HAP-1 (cell line): ENCODE data around the gene MIOS.

Source experiments
- DNase-seq, 2 experiments: peaks; one replicate each; pipeline ENCODE4 v3.0.0-alpha.2; 2016 to 2020; ENCODE audit warnings: low spot score in 2 of 2
- H3K27me3 ChIP-seq: fragments of 250-450 bp; sonication (Bioruptor Pico); 2 replicates; pipeline ENCODE4 v1.5.1; 2020; ENCODE audit warnings: low read depth, mild to moderate bottlenecking, moderate library complexity
- H3K36me3 ChIP-seq: fragments of 250-450 bp; sonication (Bioruptor Pico); replicated peaks from 2 replicates; pipeline ENCODE4 v1.5.1; 2020; ENCODE audit warnings: mild to moderate bottlenecking
- H3K4me1 ChIP-seq: fragments of 250-450 bp; sonication (Bioruptor Pico); 2 replicates; pipeline ENCODE4 v1.5.1; 2020; ENCODE audit warnings: mild to moderate bottlenecking
- H3K4me3 ChIP-seq: fragments of 250-450 bp; sonication (Bioruptor Pico); 2 replicates; pipeline ENCODE4 v1.5.1; 2020; ENCODE audit warnings: mild to moderate bottlenecking, moderate library complexity
- H3K9me3 ChIP-seq: fragments of 250-450 bp; sonication (Bioruptor Pico); 2 replicates; pipeline ENCODE4 v1.5.1; 2020; ENCODE audit warnings: mild to moderate bottlenecking, moderate library complexity
- in situ Hi-C: fragments of 300-500 bp; cut with MboI; formaldehyde crosslinking; loops from 3 replicates; pipeline ENCODE4 v1.14.3; 2020; ENCODE audit warnings: low sequenced_read_pairs, inconsistent platforms, mixed read lengths

Gene MIOS

GRCh38 chr7:7566651-7567611 lies at the start of gene MIOS:
TSS of gene MIOS (plus strand) at chr7:7566884. CDS start at chr7:7572476, 5,592 bp downstream.
- in situ Hi-C loops: no loop called here
- peaks cover 20% of the 10 kb centered on the region for H3K36me3 ChIP-seq
- peak within 1 kb of the TSS; percentile 60 for H3K4me3 ChIP-seq
- peaks cover 7% of the 10 kb centered on the region for H3K4me1 ChIP-seq
- peaks cover 5% of the 10 kb centered on the region; the same call in 1 of the 2 replicates for H3K9me3 ChIP-seq
- peak; percentile 55 to 88 for DNase-seq
- H3K27me3 ChIP-seq: no peaks in the 10 kb centered on the region

- Histone ChIP-seq H3K4me1 (peaks cover 4% of the 10 kb centered on the region; the same call in 1 of the 2 replicates), H3K27me3 (peaks cover 20% of the 10 kb centered on the region), H3K4me3 (no peak overlapping the region), H3K36me3 (no peaks in the 10 kb centered on the region), H3K9me3 (no peaks in the 10 kb centered on the region)
- in situ Hi-C loops: no loop called here
- DNase-seq: no peak
These were observed 48.9 kb upstream of the MIOS start for GRCh38 chr7:7517754-7518153.

- peaks cover 20% of the 10 kb centered on the region for H3K27me3 ChIP-seq
- H3K4me3 ChIP-seq: no peak overlapping the region
- no peak for DNase-seq
- H3K36me3 ChIP-seq: no peaks in the 10 kb centered on the region
- no peaks in the 10 kb centered on the region for H3K4me1 ChIP-seq
- in situ Hi-C loops: no loop called here
- H3K9me3 ChIP-seq: no peaks in the 10 kb centered on the region
These were observed 47.6 kb upstream of the MIOS start for GRCh38 chr7:7519056-7519455.

GRCh38 chr7:7519528-7519927 lies 47.2 kb upstream of the MIOS start:
- no peak for DNase-seq
- in situ Hi-C loops: no loop called here

GRCh38 chr7:7521259-7521658 lies 45.4 kb upstream of the MIOS start:
- Histone ChIP-seq H3K4me1 (no peaks in the 10 kb centered on the region), H3K4me3 (no peak overlapping the region), H3K9me3 (no peaks in the 10 kb centered on the region), H3K36me3 (no peaks in the 10 kb centered on the region), H3K27me3 (peaks cover 20% of the 10 kb centered on the region)
- in situ Hi-C loops: no loop called here
- DNase-seq: no peak

More at GRCh38 chr7:7519528-7519927, 47.2 kb upstream of the MIOS start:
- Histone ChIP-seq H3K4me1 (no peaks in the 10 kb centered on the region), H3K27me3 (peaks cover 20% of the 10 kb centered on the region), H3K36me3 (no peaks in the 10 kb centered on the region), H3K4me3 (no peak overlapping the region), H3K9me3 (no peaks in the 10 kb centered on the region)

- in situ Hi-C loops: no loop called here
- H3K36me3 ChIP-seq: no peaks in the 10 kb centered on the region
- H3K27me3 ChIP-seq: peaks cover 20% of the 10 kb centered on the region
- no peak for DNase-seq
- H3K9me3 ChIP-seq: no peaks in the 10 kb centered on the region
- no peaks in the 10 kb centered on the region for H3K4me1 ChIP-seq
- no peak overlapping the region for H3K4me3 ChIP-seq
These were observed 44.3 kb upstream of the MIOS start for GRCh38 chr7:7522421-7522820.

GRCh38 chr7:7524121-7524520 lies 42.6 kb upstream of the MIOS start:
- no peak for DNase-seq
- in situ Hi-C loops: no loop called here

GRCh38 chr7:7526006-7526405 lies 40.7 kb upstream of the MIOS start:
- no peak for DNase-seq
- Histone ChIP-seq H3K27me3 (peaks cover 9% of the 10 kb centered on the region), H3K36me3 (no peaks in the 10 kb centered on the region), H3K4me1 (no peaks in the 10 kb centered on the region), H3K4me3 (no peak overlapping the region), H3K9me3 (no peaks in the 10 kb centered on the region)
- in situ Hi-C loops: no loop called here

More at GRCh38 chr7:7524121-7524520, 42.6 kb upstream of the MIOS start:
- Histone ChIP-seq H3K36me3 (no peaks in the 10 kb centered on the region), H3K27me3 (peaks cover 16% of the 10 kb centered on the region), H3K9me3 (no peaks in the 10 kb centered on the region), H3K4me3 (no peak overlapping the region), H3K4me1 (no peaks in the 10 kb centered on the region)

- Histone ChIP-seq H3K4me3 (no peak overlapping the region), H3K36me3 (no peaks in the 10 kb centered on the region), H3K4me1 (no peaks in the 10 kb centered on the region), H3K9me3 (no peaks in the 10 kb centered on the region), H3K27me3 (peaks cover 9% of the 10 kb centered on the region; the same call in 1 of the 2 replicates)
- in situ Hi-C loops: no loop called here
- DNase-seq: no peak
These were observed 39.6 kb upstream of the MIOS start for GRCh38 chr7:7527047-7527446.

GRCh38 chr7:7529328-7529727 lies 37.4 kb upstream of the MIOS start:
- H3K27me3 ChIP-seq: peaks cover 18% of the 10 kb centered on the region
- DNase-seq: no peak
- H3K4me3 ChIP-seq: no peak overlapping the region
- H3K4me1 ChIP-seq: no peaks in the 10 kb centered on the region
- no peaks in the 10 kb centered on the region for H3K36me3 ChIP-seq
- in situ Hi-C loops: no loop called here
- no peaks in the 10 kb centered on the region for H3K9me3 ChIP-seq

GRCh38 chr7:7533831-7534430 lies 32.8 kb upstream of the MIOS start:
- no peaks in the 10 kb centered on the region for H3K9me3 ChIP-seq
- H3K27me3 ChIP-seq: peaks cover 28% of the 10 kb centered on the region
- in situ Hi-C loops: no loop called here
- no peak overlapping the region for H3K4me3 ChIP-seq
- no peak for DNase-seq
- no peaks in the 10 kb centered on the region for H3K4me1 ChIP-seq
- H3K36me3 ChIP-seq: no peaks in the 10 kb centered on the region

- in situ Hi-C loops: no loop called here
- H3K36me3 ChIP-seq: no peaks in the 10 kb centered on the region
- no peak within 1 kb of the TSS for H3K4me3 ChIP-seq
- DNase-seq: no peak
- H3K27me3 ChIP-seq: peaks cover 26% of the 10 kb centered on the region
- no peaks in the 10 kb centered on the region for H3K9me3 ChIP-seq
- no peaks in the 10 kb centered on the region for H3K4me1 ChIP-seq
These were observed 31.0 kb upstream of the MIOS start, which contains the start of gene COL28A1 for GRCh38 chr7:7535691-7536090. TSS of gene COL28A1 (minus strand) at chr7:7535873. CDS start at chr7:7532875, 2,998 bp downstream.

- Histone ChIP-seq H3K4me1 (no peaks in the 10 kb centered on the region), H3K36me3 (no peaks in the 10 kb centered on the region), H3K4me3 (no peak overlapping the region), H3K9me3 (no peaks in the 10 kb centered on the region), H3K27me3 (peaks cover 23% of the 10 kb centered on the region)
- in situ Hi-C loops: no loop called here
- DNase-seq: no peak
These were observed 30.2 kb upstream of the MIOS start for GRCh38 chr7:7536396-7537019.

GRCh38 chr7:7537711-7538110 lies 29.0 kb upstream of the MIOS start:
- no peak overlapping the region for H3K4me3 ChIP-seq
- no peaks in the 10 kb centered on the region for H3K9me3 ChIP-seq
- in situ Hi-C loops: no loop called here
- no peaks in the 10 kb centered on the region for H3K4me1 ChIP-seq
- peaks cover 23% of the 10 kb centered on the region for H3K27me3 ChIP-seq
- H3K36me3 ChIP-seq: no peaks in the 10 kb centered on the region
- DNase-seq: no peak
